ENCODE measurements around the gene CCDC34.

CCDC34 gene

DNA sequence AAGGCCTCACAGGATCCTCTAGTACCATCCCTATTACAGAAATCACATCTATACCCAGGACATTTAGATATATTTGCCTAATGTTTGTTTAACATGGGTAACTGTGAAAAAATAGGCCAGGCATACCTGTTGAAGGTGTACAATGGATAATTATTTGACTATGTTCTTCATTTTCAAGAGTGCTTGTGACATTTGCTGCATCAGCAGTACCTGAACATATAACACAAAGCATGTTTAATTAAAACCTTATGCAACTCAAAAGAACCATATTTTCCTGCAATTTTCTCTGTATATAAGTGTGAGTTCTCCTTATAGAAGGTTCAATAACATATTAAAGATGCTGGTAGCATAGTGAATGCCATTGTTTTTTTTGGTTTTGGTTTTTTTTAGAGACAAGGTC is 8.5 kb upstream of the CCDC34 start:
- H3K4me1 ChIP-seq (ENCODE audit: control insufficient read depth, insufficient read depth, low read length): peaks cover 7% of the 10 kb centered on the region
- no peak overlapping the region for H3K27ac ChIP-seq (ENCODE audit: low read depth, low read length)
- H3K4me3 ChIP-seq (ENCODE audit: low read length): no peak overlapping the region
- H3K27me3 ChIP-seq (ENCODE audit: control insufficient read depth, insufficient read depth, low read length): no peaks in the 10 kb centered on the region
- H3K9ac ChIP-seq (ENCODE audit: low read length): no peak overlapping the region
- peaks cover 9% of the 10 kb centered on the region for H3K36me3 ChIP-seq (ENCODE audit: control insufficient read depth, insufficient read depth, low read length)

DNA sequence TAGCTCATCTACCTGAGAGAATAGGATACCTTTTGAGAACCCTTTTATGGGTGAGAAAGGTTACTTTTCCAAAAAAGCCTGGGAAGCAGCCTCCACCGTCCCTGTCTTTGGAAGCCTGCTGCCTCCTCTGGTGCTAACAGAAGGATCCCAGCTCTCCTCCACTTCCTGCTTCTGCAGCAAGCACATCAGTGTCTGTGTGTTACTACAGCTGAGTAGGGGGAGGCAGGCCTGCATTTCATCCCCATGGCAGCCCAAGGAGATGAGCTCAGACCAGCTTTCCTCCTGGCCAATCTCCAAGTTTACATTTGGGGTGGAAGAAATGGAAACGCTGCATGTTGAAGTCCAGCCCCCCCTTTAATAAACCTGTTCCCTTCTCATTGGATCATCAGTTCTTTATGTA is 7.4 kb upstream of the CCDC34 start:
- H3K9ac ChIP-seq (ENCODE audit: low read length): no peak overlapping the region
- no peaks in the 10 kb centered on the region for H3K27me3 ChIP-seq (ENCODE audit: control insufficient read depth, insufficient read depth, low read length)
- H3K36me3 ChIP-seq (ENCODE audit: control insufficient read depth, insufficient read depth, low read length): peaks cover 9% of the 10 kb centered on the region
- no peak overlapping the region for H3K4me3 ChIP-seq (ENCODE audit: low read length)
- peak overlapping the region; percentile 1 for H3K27ac ChIP-seq (ENCODE audit: low read depth, low read length)
- H3K4me1 ChIP-seq (ENCODE audit: control insufficient read depth, insufficient read depth, low read length): peaks cover 7% of the 10 kb centered on the region

DNA sequence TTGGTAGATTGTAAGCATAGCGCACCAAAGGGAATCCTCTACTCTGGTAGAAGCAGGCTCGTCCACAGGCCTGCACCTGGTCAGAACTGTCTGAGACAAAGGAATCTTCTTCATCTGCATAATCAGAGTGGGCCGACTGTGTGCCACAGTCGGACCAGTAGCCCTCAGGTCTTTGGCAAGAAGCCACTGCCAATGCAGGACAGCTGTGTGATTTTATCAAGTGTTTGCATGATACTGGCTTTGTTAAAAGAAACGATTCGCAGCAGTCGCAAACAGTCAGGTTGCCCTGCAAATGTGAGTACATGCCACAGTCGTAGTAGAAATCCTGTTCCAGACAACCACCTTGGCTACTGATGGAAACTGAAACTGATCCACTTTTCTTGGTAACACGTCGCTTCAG is 4.9 kb upstream of the CCDC34 start:
- no peaks in the 10 kb centered on the region for H3K27me3 ChIP-seq (ENCODE audit: control insufficient read depth, insufficient read depth, low read length)
- peaks cover 9% of the 10 kb centered on the region for H3K36me3 ChIP-seq (ENCODE audit: control insufficient read depth, insufficient read depth, low read length)
- no peak overlapping the region for H3K27ac ChIP-seq (ENCODE audit: low read depth, low read length)
- H3K9ac ChIP-seq (ENCODE audit: low read length): no peak overlapping the region
- no peak overlapping the region for H3K4me3 ChIP-seq (ENCODE audit: low read length)
- H3K4me1 ChIP-seq (ENCODE audit: control insufficient read depth, insufficient read depth, low read length): peaks cover 12% of the 10 kb centered on the region

DNA sequence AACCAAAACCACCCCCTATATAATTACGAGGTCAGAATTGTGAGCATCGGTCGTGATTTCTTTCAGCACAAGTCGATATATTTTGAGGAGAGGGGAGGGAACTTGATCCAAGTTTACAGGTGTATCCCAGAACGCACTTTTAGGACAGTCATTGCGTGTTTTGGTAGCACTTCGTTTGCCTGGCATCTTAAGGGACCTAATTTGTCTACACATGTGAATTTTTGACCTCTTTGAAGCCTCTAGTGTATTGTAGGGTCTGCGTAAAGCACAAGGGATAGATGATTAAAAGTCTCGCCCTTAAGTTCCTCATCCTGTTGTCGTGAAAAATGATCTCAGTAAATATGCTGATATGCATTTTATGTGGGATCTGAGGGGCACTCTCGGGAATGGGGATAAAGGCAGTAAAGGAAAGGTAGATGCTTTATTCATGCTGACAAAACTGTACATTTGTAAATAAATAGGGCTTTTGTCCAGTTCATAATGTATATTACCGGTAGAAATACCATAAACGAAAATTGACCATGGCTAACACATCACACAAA is 632 bp upstream of the CCDC34 start:
- Histone ChIP-seq H3K4me3 (ENCODE audit: low read length) (peak overlapping the region; percentile 94), H3K9ac (ENCODE audit: low read length) (peak overlapping the region; percentile 33), H3K36me3 (ENCODE audit: control insufficient read depth, insufficient read depth, low read length) (peaks cover 3% of the 10 kb centered on the region), H3K27ac (ENCODE audit: low read depth, low read length) (no peak overlapping the region), H3K4me1 (ENCODE audit: control insufficient read depth, insufficient read depth, low read length) (peaks cover 8% of the 10 kb centered on the region), H3K27me3 (ENCODE audit: control insufficient read depth, insufficient read depth, low read length) (no peaks in the 10 kb centered on the region)

DNA sequence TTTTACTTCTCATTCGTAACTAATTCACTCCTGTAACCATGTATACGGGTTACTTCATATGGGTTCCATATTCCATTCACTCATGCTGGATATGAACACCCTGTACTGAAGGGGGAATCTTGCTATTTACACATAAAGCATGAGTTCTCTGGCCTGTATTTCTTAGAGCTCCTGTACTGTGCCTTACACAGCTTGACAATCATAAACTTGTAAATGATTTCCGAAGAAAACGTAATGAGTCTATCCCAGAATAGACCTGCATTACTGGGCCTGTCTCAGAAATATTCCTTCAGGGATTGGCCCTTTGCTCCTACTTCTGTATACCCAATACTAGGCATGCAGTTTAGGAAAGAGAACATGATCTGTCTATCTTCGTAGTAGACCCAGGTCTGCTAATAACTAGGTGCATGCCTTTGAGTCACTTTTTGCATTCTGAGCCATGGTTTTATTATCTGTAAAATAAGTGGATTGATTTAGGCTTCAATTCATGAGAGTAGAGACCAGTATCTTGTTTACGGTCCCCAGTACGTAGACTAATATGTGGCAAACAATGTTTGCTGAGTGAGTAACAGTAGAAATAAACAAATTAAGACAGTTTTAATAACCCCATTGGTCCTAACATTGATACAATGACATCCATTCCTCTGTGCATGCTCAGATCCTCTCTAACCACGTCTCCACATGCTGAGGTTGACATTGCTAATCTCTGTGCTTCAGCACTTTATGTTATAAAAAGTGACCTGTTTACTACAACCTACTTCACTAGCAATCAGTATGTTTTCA is 1.2 kb downstream of the CCDC34 start:
- Histone ChIP-seq H3K9ac (ENCODE audit: low read length) (no peak overlapping the region), H3K4me1 (ENCODE audit: control insufficient read depth, insufficient read depth, low read length) (peaks cover 8% of the 10 kb centered on the region), H3K27me3 (ENCODE audit: control insufficient read depth, insufficient read depth, low read length) (no peaks in the 10 kb centered on the region), H3K4me3 (ENCODE audit: low read length) (no peak overlapping the region), H3K27ac (ENCODE audit: low read depth, low read length) (no peak overlapping the region), H3K36me3 (ENCODE audit: control insufficient read depth, insufficient read depth, low read length) (no peaks in the 10 kb centered on the region)

DNA sequence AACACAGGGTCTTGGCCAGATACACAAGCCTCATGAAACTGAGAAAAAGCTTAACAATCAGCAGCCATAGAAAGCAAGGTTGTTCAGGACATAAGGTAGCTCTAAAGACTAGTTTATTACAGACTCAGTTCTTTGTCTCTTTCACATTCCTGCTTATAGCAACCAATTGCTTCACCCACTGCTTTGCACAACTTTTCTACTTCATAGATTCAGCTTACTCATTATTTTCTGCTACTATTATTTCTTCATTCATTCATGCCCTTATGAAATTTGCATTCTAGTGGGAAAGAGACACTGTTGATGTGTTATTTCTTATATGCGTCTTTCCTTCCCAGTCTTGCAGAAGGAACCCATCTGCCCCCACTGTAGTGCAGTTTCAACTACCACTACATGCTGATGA is 4.7 kb downstream of the CCDC34 start:
- Histone ChIP-seq H3K4me3 (ENCODE audit: low read length) (no peak overlapping the region), H3K9ac (ENCODE audit: low read length) (no peak overlapping the region), H3K27me3 (ENCODE audit: control insufficient read depth, insufficient read depth, low read length) (no peaks in the 10 kb centered on the region), H3K4me1 (ENCODE audit: control insufficient read depth, insufficient read depth, low read length) (peaks cover 3% of the 10 kb centered on the region), H3K36me3 (ENCODE audit: control insufficient read depth, insufficient read depth, low read length) (no peaks in the 10 kb centered on the region), H3K27ac (ENCODE audit: low read depth, low read length) (no peak overlapping the region)

DNA sequence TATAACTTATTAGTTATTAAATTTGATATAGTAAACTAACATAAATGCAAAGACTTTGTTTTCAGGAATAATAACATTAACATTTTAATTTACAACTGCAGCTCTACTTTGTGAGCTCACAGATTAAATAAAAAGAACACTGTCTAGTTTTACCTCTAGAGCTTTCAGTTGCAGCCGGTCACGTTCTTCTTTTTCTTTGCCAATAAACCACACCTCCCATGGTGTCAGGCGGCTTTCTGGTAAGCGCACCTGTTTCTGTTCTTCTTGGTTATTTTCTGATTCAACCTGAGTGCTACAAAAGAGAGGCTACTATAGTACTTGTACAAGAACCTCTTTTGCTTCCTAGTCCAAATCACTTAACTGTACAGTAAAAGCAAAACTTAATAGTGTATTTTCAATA is 5.8 kb downstream of the CCDC34 start:
- Histone ChIP-seq H3K4me1 (ENCODE audit: control insufficient read depth, insufficient read depth, low read length) (peaks cover under 1% of the 10 kb centered on the region), H3K4me3 (ENCODE audit: low read length) (no peak overlapping the region), H3K36me3 (ENCODE audit: control insufficient read depth, insufficient read depth, low read length) (no peaks in the 10 kb centered on the region), H3K9ac (ENCODE audit: low read length) (no peak overlapping the region), H3K27me3 (ENCODE audit: control insufficient read depth, insufficient read depth, low read length) (no peaks in the 10 kb centered on the region), H3K27ac (ENCODE audit: low read depth, low read length) (no peak overlapping the region)

DNA sequence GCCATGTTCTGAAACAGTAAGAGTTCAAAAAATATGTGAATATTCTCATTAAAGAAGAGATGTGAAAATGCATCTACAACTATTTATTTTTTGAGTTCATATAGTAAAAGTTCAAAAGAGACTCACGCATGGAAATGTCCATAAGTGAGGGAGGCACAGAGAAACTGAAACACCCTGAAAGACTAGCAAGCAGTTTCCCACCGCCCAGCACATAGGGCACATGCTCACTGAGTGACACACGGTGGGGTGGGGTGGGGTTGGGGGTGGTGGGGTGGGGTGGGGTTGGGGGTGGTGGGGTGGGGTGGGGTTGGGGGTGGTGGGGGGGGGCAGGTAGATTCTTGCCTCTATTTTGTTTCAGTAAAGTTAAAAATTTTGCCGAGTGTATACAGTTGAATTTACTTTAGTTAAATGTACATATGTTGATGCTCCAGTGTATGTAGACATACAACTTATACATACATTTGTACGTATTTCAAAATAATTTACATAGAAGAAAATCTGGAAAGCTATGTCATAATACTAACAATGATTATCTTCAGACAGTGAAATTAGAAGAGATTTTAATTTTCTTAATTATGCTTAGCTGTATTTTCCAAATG is 6.3 kb downstream of the CCDC34 start:
- H3K27ac ChIP-seq (ENCODE audit: low read depth, low read length): no peak overlapping the region
- H3K4me3 ChIP-seq (ENCODE audit: low read length): no peak overlapping the region
- no peaks in the 10 kb centered on the region for H3K27me3 ChIP-seq (ENCODE audit: control insufficient read depth, insufficient read depth, low read length)
- H3K9ac ChIP-seq (ENCODE audit: low read length): no peak overlapping the region
- no peaks in the 10 kb centered on the region for H3K36me3 ChIP-seq (ENCODE audit: control insufficient read depth, insufficient read depth, low read length)
- no peaks in the 10 kb centered on the region for H3K4me1 ChIP-seq (ENCODE audit: control insufficient read depth, insufficient read depth, low read length)

DNA sequence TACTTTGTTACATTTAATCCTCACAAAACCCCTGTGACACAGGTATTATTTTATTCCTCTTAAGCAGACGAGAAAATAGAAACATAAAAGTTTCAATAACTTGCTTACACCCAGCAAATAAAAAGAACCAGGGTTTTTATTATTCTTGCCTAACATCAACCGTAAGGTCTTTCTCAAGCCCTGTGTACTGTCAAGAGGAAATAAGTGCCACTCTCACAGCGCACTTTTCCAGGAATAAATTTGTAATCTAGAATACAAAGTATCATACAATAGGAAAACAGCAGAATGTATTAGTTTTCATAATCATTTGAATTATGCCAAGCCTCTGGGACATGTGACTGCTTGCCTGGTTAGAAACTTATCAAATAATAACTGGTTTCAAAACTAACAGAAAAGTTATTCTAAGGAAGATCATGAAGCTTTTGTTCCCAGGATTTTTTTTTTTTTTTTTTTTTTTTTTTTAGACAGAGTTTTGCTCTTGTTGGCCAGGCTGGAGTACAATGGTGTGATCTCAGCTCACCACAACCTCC is 7.4 kb downstream of the CCDC34 start:
- Histone ChIP-seq H3K4me1 (ENCODE audit: control insufficient read depth, insufficient read depth, low read length) (no peaks in the 10 kb centered on the region), H3K27ac (ENCODE audit: low read depth, low read length) (no peak overlapping the region), H3K27me3 (ENCODE audit: control insufficient read depth, insufficient read depth, low read length) (no peaks in the 10 kb centered on the region), H3K36me3 (ENCODE audit: control insufficient read depth, insufficient read depth, low read length) (no peaks in the 10 kb centered on the region), H3K9ac (ENCODE audit: low read length) (no peak overlapping the region), H3K4me3 (ENCODE audit: low read length) (no peak overlapping the region)

DNA sequence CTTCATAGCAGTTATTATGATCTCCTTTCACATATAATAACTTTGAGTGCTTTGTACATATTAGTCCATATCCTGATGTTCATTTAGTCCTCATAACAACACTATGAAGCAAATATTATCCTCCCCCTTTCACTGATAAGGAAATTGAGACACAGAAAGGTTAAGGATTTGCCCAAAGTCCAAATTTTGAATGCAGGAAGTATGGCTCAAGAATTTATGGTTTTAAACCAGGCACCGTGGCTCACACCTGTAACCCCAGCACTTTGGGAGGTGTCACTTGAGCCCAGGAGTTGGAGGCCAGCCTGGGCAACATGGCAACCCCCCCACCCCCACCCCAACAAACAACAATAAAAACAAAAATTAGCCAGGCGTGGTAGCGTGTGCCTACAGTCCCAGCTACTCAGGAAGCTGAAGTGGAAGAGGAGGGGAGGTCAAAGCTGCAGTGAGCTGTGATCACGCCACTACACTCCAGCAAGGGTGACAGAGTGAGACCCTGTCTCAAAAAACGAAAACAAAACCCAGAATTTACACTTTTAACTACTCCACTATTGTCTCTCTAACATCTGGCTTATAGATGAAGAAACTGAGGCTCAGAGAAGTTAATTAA is 8.6 kb downstream of the CCDC34 start:
- H3K27ac ChIP-seq (ENCODE audit: low read depth, low read length): no peak overlapping the region
- H3K4me3 ChIP-seq (ENCODE audit: low read length): no peak overlapping the region
- H3K4me1 ChIP-seq (ENCODE audit: control insufficient read depth, insufficient read depth, low read length): no peaks in the 10 kb centered on the region
- no peaks in the 10 kb centered on the region for H3K27me3 ChIP-seq (ENCODE audit: control insufficient read depth, insufficient read depth, low read length)
- H3K36me3 ChIP-seq (ENCODE audit: control insufficient read depth, insufficient read depth, low read length): no peaks in the 10 kb centered on the region
- no peak overlapping the region for H3K9ac ChIP-seq (ENCODE audit: low read length)

DNA sequence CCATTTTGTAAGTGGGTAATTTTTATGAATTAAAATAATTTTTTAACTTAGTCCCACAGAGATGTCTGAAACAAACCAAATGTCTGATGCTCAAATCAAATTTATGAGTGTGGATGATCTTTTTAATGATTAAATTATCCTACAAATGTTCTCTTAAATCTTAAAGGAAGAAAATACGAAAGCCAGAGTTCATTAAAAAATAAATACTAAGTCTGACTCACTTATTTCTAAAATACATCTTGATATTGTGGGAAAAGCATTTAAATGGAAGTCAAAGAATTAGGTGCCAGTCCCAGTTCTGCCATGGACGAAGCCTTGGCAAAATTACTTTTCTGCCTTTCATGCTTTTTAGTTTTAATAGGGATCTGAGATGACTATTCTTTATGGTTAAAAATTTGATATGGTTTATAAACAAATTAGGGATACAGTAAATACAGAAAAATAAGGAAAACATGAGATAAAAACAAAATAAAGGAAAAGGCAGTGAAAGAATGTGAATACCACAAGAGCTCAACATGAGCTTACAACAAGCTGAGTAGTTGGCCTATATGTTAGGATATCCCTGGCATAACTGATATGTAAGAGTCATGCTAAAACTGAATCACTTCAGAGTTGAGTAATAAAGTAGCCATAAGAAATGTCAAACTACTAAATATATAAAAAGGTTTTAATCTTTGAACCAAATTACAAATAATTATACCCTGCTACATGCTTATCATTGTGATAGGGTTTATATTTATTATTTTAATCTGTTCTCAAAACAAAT is 9.2 kb downstream of the CCDC34 start:
- Histone ChIP-seq H3K27me3 (ENCODE audit: control insufficient read depth, insufficient read depth, low read length) (no peaks in the 10 kb centered on the region), H3K9ac (ENCODE audit: low read length) (no peak overlapping the region), H3K36me3 (ENCODE audit: control insufficient read depth, insufficient read depth, low read length) (no peaks in the 10 kb centered on the region), H3K4me1 (ENCODE audit: control insufficient read depth, insufficient read depth, low read length) (no peaks in the 10 kb centered on the region), H3K4me3 (ENCODE audit: low read length) (no peak overlapping the region), H3K27ac (ENCODE audit: low read depth, low read length) (no peak overlapping the region)

DNA sequence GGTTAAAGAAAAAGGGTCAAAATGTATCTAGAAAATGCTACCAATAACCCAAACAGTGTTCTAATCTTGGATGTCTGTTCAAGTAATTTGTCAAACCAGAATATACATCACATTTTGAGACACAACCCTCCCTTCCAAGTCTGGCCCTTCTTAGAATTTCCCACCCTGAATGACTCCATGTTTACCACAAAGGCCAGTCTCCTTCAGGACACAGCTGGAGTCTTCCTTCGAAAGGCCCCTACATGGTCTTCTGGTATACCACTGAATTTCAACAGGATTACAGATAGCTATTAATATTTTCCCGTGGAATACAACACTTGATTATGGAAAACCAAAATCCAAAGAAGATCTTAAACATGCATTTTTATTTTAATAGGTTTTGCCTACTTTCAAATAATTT is 10.2 kb downstream of the CCDC34 start:
- H3K27ac ChIP-seq (ENCODE audit: low read depth, low read length): no peak overlapping the region
- H3K36me3 ChIP-seq (ENCODE audit: control insufficient read depth, insufficient read depth, low read length): no peaks in the 10 kb centered on the region
- no peak overlapping the region for H3K4me3 ChIP-seq (ENCODE audit: low read length)
- no peaks in the 10 kb centered on the region for H3K4me1 ChIP-seq (ENCODE audit: control insufficient read depth, insufficient read depth, low read length)
- H3K27me3 ChIP-seq (ENCODE audit: control insufficient read depth, insufficient read depth, low read length): no peaks in the 10 kb centered on the region
- H3K9ac ChIP-seq (ENCODE audit: low read length): no peak overlapping the region

All from rectal smooth muscle tissue (tissue), 1 donor.